Mucosa of stomach (tissue), 1 donor: Measurements from ENCODE around the gene MEOX1.
A peak's percentile ranks its signal among the peaks of the same experiment; 100 is the strongest.

ENCODE experiments used
- H3K27me3 ChIP-seq: one replicate; pipeline ENCODE4 v1.7.0; 2013; ENCODE audit warnings: mild to moderate bottlenecking, low read length; ENCODE audit not compliant: control insufficient read depth, insufficient read depth
- H3K36me3 ChIP-seq: one replicate; pipeline ENCODE4 v1.7.0; 2013; ENCODE audit warnings: low read length; ENCODE audit not compliant: control insufficient read depth, insufficient read depth
- H3K4me1 ChIP-seq: one replicate; pipeline ENCODE4 v1.7.0; 2013; ENCODE audit warnings: mild to moderate bottlenecking, low read length; ENCODE audit not compliant: control insufficient read depth, insufficient read depth
- H3K4me3 ChIP-seq: one replicate; pipeline ENCODE4 v1.7.0; 2013; ENCODE audit warnings: low read length
- H3K9ac ChIP-seq: one replicate; pipeline ENCODE4 v1.7.0; 2013; ENCODE audit warnings: mild to moderate bottlenecking, low read length, moderate library complexity
- H3K9me3 ChIP-seq: one replicate; pipeline ENCODE4 v1.7.0; 2013; ENCODE audit warnings: mild to moderate bottlenecking, low read length, moderate library complexity; ENCODE audit not compliant: control insufficient read depth
- donor health status: Pancreatic carcinoma.

Gene MEOX1

DNA sequence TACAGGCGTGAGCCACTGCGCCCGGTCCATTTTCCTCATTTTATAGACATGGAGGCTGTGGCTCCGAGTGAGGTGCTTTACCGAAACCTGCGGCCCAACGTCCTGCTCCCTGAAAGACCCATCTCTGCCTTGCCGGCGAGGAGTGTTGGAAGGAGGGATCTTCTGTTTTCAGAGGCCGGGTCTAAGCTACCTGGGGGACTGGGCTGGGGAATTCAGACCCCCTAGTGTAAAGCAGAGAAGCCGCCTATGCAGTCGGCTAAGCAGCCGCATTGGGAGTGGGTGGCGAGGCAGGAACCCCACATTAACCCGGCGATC is 16.3 kb downstream of the MEOX1 start:
- Histone ChIP-seq H3K27me3 (peaks cover 21% of the 10 kb centered on the region), H3K9ac (peak overlapping the region; percentile 60), H3K36me3 (no peaks in the 10 kb centered on the region), H3K4me1 (peaks cover 10% of the 10 kb centered on the region), H3K4me3 (no peak overlapping the region), H3K9me3 (no peaks in the 10 kb centered on the region)

- H3K27me3 ChIP-seq: peaks cover 21% of the 10 kb centered on the region
- peaks cover 10% of the 10 kb centered on the region for H3K4me1 ChIP-seq
- H3K4me3 ChIP-seq: no peak overlapping the region
- H3K9me3 ChIP-seq: no peaks in the 10 kb centered on the region
- H3K9ac ChIP-seq: no peak overlapping the region
- H3K36me3 ChIP-seq: no peaks in the 10 kb centered on the region
These were observed 17.6 kb downstream of the MEOX1 start for GRCh38 chr17:43644081-43644480.

GRCh38 chr17:43641416-43641815 is 20.3 kb downstream of the MEOX1 start:
- Histone ChIP-seq H3K4me3 (no peak overlapping the region), H3K9me3 (no peaks in the 10 kb centered on the region), H3K4me1 (peaks cover 10% of the 10 kb centered on the region), H3K36me3 (no peaks in the 10 kb centered on the region), H3K27me3 (peaks cover 11% of the 10 kb centered on the region), H3K9ac (no peak overlapping the region)

- no peaks in the 10 kb centered on the region for H3K36me3 ChIP-seq
- no peak overlapping the region for H3K9ac ChIP-seq
These were observed 21.1 kb downstream of the MEOX1 start for GRCh38 chr17:43640491-43641252.

GRCh38 chr17:43637563-43638323 is 24.0 kb downstream of the MEOX1 start:
- Histone ChIP-seq H3K9ac (no peak overlapping the region), H3K36me3 (no peaks in the 10 kb centered on the region), H3K4me3 (no peak overlapping the region), H3K9me3 (no peaks in the 10 kb centered on the region), H3K27me3 (no peaks in the 10 kb centered on the region), H3K4me1 (no peaks in the 10 kb centered on the region)

More at GRCh38 chr17:43640491-43641252, 21.1 kb downstream of the MEOX1 start:
- Histone ChIP-seq H3K4me3 (no peak overlapping the region), H3K9me3 (no peaks in the 10 kb centered on the region), H3K27me3 (peaks cover 4% of the 10 kb centered on the region), H3K4me1 (peaks cover 3% of the 10 kb centered on the region)

GRCh38 chr17:43636426-43636825 is 25.3 kb downstream of the MEOX1 start:
- Histone ChIP-seq H3K9ac (no peak overlapping the region), H3K4me1 (no peaks in the 10 kb centered on the region), H3K36me3 (no peaks in the 10 kb centered on the region), H3K4me3 (no peak overlapping the region), H3K9me3 (no peaks in the 10 kb centered on the region), H3K27me3 (no peaks in the 10 kb centered on the region)

- H3K27me3 ChIP-seq: no peaks in the 10 kb centered on the region
- H3K9me3 ChIP-seq: no peaks in the 10 kb centered on the region
- no peak overlapping the region for H3K9ac ChIP-seq
- H3K4me1 ChIP-seq: no peaks in the 10 kb centered on the region
- no peak overlapping the region for H3K4me3 ChIP-seq
- H3K36me3 ChIP-seq: no peaks in the 10 kb centered on the region
These were observed 27.1 kb downstream of the MEOX1 start for GRCh38 chr17:43634591-43635125.

GRCh38 chr17:43632221-43632620 is 29.5 kb downstream of the MEOX1 start:
- no peaks in the 10 kb centered on the region for H3K36me3 ChIP-seq
- no peaks in the 10 kb centered on the region for H3K9me3 ChIP-seq
- no peak overlapping the region for H3K9ac ChIP-seq
- H3K27me3 ChIP-seq: no peaks in the 10 kb centered on the region
- H3K4me3 ChIP-seq: no peak overlapping the region
- H3K4me1 ChIP-seq: no peaks in the 10 kb centered on the region

GRCh38 chr17:43631429-43631828 is 30.3 kb downstream of the MEOX1 start:
- no peak overlapping the region for H3K4me3 ChIP-seq
- H3K4me1 ChIP-seq: no peaks in the 10 kb centered on the region
- H3K27me3 ChIP-seq: no peaks in the 10 kb centered on the region
- no peaks in the 10 kb centered on the region for H3K9me3 ChIP-seq
- no peaks in the 10 kb centered on the region for H3K36me3 ChIP-seq
- no peak overlapping the region for H3K9ac ChIP-seq

DNA sequence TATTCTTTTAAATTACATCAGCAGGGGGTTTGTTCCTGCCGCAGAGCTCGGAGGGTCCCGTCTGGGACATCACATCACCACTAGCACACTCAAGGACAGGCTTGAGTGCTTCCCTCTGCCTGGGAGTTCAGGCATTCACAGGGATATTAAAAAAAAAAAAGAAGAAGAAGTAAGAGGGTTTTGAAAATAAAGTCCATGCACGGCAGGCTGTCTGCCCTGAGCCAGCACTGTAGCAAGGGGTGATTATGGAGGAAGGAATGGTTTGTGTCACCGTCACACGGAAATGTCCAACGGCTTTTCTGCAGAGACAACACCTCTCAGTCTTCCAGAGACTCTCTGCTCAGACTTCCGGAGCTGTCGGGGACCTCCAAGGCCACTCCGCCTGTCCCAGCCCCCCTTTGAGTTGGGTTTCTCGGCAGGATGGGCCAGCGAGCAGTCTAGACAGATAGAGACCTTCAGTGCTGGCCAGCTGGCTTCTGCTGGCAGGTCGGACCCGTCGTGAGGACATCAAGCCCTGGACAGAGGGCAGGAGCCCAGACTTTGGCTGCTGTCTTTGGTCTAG is 33.6 kb downstream of the MEOX1 start:
- Histone ChIP-seq H3K27me3 (no peaks in the 10 kb centered on the region), H3K4me3 (no peak overlapping the region), H3K9ac (no peak overlapping the region), H3K9me3 (no peaks in the 10 kb centered on the region), H3K36me3 (no peaks in the 10 kb centered on the region), H3K4me1 (no peaks in the 10 kb centered on the region)

DNA sequence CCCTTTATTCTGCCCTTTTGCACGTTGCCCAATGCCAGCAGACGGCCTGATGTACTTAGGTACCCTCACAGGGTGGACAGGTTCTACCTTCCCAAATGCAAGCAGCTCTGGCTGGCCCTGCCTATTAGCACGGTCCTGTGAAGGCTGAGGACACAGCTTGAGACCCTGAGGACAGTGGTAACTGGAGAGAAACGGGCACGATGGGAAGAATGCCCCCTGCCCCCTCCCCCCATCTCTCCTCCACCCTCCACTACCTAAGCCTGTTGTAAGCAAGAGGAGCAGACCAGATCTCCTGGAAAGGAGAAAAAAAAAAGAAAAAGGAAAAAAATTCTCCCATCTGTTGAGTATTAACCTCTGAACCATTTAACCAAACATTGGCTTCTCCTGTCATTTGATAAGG is 34.1 kb downstream of the MEOX1 start:
- H3K9ac ChIP-seq: no peak overlapping the region
- no peaks in the 10 kb centered on the region for H3K27me3 ChIP-seq
- no peaks in the 10 kb centered on the region for H3K4me1 ChIP-seq
- H3K9me3 ChIP-seq: no peaks in the 10 kb centered on the region
- H3K36me3 ChIP-seq: no peaks in the 10 kb centered on the region
- H3K4me3 ChIP-seq: no peak overlapping the region

- Histone ChIP-seq H3K9ac (no peak overlapping the region), H3K9me3 (no peaks in the 10 kb centered on the region), H3K4me1 (no peaks in the 10 kb centered on the region), H3K27me3 (no peaks in the 10 kb centered on the region), H3K36me3 (no peaks in the 10 kb centered on the region), H3K4me3 (no peak overlapping the region)
These were observed 35.7 kb downstream of the MEOX1 start for GRCh38 chr17:43626023-43626422.
